Lower leg skin (tissue), 3 donors: ENCODE measurements around the gene PTOV1.

Experiments
- POLR2A ChIP-seq, 2 donors: fragments of 450-650 bp; IDR thresholded peaks; one replicate each; pipeline ENCODE4 v1.6.1; 2016 to 2017; ENCODE audit warnings: antibody characterized with exemption in 2 of 2, mild to moderate bottlenecking in 1 of 2, moderate library complexity in 1 of 2
- TF ChIP-seq, protein P1 (sequence below), 3 donors: fragments of 450-650 bp; IDR thresholded peaks; one replicate each; pipeline ENCODE4 v1.5.1; 2016; ENCODE audit warnings: antibody characterized with exemption in 3 of 3, mild to moderate bottlenecking in 3 of 3, moderate library complexity in 2 of 3

DNA sequence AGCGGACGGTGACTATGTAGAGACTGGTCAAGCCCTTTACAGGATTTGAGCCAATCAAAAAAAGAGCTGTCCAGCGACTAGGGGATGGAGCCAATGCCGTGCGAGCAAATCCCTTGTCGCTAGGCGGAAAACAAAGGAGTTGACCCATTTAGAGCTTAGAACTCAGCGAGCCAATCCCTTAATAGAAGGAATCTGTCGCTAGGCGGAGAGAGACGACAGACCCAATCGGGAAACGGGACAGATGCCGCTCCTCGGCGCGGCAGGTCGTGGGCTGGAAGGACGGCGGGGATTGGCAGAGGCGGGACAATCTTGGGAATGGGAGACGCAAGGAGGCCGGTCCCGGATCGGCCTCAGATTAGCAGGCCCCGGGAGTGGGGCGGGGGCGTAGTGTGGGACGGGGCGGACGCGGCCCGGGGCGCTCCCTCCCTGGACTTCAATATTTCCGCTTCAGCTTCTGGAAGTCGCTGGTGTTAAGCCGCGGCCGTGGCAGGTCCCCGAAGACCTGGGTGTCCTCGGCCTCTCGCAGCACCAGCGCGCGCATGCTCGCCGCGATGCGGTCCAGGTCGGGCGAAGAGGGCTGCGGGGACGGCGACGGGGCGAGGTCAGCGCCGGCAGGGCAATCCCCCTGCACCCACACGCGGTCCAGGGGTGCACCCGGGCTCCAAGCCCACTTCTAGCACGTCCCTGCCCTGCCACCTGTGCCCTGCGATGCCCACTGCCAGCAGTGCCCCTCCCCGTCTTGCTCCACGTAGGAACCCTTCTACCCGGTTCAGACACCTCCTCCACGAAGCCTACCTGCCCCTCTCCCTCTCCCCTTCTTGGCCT, 18.7 kb downstream of the PTOV1 start:
- TF ChIP-seq, protein P1, sequence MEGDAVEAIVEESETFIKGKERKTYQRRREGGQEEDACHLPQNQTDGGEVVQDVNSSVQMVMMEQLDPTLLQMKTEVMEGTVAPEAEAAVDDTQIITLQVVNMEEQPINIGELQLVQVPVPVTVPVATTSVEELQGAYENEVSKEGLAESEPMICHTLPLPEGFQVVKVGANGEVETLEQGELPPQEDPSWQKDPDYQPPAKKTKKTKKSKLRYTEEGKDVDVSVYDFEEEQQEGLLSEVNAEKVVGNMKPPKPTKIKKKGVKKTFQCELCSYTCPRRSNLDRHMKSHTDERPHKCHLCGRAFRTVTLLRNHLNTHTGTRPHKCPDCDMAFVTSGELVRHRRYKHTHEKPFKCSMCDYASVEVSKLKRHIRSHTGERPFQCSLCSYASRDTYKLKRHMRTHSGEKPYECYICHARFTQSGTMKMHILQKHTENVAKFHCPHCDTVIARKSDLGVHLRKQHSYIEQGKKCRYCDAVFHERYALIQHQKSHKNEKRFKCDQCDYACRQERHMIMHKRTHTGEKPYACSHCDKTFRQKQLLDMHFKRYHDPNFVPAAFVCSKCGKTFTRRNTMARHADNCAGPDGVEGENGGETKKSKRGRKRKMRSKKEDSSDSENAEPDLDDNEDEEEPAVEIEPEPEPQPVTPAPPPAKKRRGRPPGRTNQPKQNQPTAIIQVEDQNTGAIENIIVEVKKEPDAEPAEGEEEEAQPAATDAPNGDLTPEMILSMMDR (IDR thresholded peaks at IDR 0.05) = peak in 1 of 3 donors; percentile 43
- TF ChIP-seq POLR2A (IDR thresholded peaks at IDR 0.05) = no peak
